GM12875 (cell line): ENCODE measurements around the gene RBM20.

ENCODE experiments used
- H3K4me3 ChIP-seq: one replicate; pipeline ENCODE4 v1.5.1; 2011; ENCODE audit warnings: low read depth, low read length, control low read depth
- TF ChIP-seq, protein P1 (sequence below): IDR thresholded peaks from 2 replicates; pipeline ENCODE4 v1.5.1; 2011; ENCODE audit warnings: low read depth, mild to moderate bottlenecking, control low read depth, inconsistent platforms, low read length, moderate library complexity, borderline replicate concordance; ENCODE audit not compliant: insufficient read depth

Gene RBM20

DNA sequence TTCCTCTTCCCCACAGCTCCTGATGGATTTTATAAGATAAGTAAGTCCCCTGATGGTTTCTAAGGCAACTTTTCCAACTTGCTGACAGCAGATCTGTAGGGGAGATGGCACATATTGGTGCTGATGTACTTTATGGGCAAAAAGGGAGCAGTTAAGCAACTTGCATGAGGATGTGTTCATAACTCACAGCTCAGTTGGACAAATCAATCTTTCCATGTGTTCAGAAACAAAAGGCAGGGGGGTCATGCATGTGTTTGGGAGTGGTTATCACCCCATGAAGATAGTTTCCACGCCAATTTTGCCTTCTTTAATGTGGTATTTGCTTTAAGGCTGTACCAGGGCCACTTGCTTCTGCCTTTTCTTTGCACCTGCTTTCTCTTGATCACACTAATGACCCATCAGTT lies 6.1 kb downstream of the RBM20 start:
- no peak overlapping the region for H3K4me3 ChIP-seq
- TF ChIP-seq, protein P1, sequence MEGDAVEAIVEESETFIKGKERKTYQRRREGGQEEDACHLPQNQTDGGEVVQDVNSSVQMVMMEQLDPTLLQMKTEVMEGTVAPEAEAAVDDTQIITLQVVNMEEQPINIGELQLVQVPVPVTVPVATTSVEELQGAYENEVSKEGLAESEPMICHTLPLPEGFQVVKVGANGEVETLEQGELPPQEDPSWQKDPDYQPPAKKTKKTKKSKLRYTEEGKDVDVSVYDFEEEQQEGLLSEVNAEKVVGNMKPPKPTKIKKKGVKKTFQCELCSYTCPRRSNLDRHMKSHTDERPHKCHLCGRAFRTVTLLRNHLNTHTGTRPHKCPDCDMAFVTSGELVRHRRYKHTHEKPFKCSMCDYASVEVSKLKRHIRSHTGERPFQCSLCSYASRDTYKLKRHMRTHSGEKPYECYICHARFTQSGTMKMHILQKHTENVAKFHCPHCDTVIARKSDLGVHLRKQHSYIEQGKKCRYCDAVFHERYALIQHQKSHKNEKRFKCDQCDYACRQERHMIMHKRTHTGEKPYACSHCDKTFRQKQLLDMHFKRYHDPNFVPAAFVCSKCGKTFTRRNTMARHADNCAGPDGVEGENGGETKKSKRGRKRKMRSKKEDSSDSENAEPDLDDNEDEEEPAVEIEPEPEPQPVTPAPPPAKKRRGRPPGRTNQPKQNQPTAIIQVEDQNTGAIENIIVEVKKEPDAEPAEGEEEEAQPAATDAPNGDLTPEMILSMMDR = no peak

DNA sequence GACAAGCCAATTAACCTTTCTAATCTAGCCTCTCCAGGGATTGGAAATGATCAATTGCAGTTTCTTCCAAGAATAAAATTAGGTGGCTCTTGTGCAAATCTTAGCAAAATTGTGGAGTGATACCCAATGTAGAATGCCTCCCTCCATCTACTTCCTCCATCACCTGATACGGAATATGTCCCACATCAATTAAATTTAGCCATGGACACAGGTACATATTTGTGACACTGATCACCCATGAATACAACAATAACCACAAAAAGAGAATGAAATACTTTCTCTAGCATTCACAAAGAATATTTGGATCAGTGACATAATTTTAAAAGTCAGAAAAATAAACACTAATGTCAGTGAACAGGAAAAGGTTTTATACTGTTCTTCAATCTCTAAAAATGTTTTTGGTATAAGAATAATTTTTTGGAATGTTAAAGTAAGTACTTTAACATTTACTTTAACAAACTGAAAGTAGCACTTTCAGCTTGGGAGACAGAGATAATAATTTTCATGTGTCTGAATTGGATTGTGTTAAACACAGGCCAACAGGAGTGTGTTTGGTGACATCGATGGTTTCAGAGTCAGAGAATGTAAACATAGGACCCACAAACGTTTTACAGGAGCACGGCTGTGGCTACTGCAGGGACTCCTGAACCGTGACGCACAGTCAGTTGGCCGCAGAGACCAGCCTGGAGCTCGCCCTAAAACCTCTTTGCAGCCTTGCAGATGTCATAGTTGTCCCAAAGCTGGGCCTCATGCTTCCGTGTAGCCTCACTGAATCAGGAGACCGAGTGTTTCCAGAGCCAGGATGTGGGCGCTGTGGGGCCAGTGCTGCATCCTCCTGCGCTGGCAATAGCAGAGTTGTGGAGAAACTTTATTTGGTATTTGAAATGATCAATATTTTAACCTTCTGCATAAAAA lies 7.2 kb downstream of the RBM20 start:
- no peak overlapping the region for H3K4me3 ChIP-seq

DNA sequence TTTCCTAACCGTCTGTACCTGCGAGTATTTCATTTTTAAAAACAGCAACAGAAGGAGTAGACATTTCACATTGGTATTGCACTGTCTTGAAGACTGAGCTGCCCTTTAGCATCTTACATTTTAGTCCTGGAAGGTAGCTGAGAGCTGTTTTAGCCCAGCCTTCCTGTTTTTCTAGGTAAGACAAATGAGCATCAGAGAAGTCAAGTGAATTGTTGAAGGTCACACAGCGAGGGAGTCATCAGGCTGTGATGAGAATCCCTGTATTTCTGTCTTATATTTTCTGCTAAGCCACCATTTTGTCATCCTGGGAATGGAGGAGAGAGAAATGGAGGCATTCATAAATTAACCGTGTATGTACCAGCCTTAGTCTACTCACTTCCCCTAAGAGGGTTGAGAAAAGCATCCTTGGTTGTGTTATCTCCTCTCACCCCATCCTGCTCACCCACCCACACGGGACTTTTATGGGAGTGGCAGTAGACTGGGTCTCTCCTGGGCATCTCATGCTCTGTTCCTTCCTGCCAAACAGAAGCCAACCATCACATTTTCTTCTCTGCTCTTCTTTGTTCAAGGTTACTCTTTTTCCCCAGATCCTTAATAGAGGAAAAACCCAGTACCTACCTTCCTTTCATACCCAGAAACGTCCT lies 8.5 kb downstream of the RBM20 start:
- TF ChIP-seq, protein P1 = no peak
- no peak overlapping the region for H3K4me3 ChIP-seq

More for the DNA sequence above, 7.2 kb downstream of the RBM20 start:
- TF ChIP-seq, protein P1 = no peak

DNA sequence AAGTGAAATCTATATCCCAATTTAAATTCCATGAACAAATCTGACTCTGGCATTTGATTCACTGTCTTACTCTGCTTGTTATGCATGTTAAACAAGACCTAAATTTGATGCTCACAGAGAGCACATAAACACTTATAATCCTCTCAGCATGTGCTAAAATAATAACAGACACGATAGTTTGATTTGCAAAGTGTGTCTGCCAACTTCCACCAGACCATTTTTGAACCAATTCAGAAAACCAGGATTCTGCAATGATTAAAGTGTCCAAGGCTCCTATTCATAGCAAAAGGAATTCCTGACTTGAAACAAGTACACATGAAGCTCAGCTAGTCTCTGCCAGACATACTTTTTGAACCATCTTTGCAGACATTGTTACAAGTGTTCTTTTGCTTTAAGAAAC lies 11.2 kb downstream of the RBM20 start:
- H3K4me3 ChIP-seq = no peak overlapping the region
- TF ChIP-seq, protein P1 = no peak

DNA sequence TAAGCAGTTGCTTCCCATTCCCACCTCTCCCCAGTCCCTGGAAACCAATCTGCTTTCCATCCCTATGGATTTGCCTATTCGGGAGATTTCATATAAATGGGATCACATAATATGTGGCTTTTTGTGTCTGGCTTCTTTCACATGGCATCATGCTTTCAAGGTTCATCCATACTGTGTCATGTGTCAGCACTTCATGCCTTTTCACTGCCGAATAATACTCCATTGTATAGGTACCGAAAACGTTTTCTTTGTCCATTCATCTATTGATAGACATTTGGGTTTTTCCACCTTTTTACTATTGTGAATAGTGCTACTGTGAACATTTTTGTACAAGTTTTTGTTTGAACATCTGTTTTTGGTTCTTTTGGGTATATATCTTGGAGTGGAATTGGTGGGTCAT lies 12.5 kb downstream of the RBM20 start:
- TF ChIP-seq, protein P1 = no peak
- H3K4me3 ChIP-seq = no peak overlapping the region

DNA sequence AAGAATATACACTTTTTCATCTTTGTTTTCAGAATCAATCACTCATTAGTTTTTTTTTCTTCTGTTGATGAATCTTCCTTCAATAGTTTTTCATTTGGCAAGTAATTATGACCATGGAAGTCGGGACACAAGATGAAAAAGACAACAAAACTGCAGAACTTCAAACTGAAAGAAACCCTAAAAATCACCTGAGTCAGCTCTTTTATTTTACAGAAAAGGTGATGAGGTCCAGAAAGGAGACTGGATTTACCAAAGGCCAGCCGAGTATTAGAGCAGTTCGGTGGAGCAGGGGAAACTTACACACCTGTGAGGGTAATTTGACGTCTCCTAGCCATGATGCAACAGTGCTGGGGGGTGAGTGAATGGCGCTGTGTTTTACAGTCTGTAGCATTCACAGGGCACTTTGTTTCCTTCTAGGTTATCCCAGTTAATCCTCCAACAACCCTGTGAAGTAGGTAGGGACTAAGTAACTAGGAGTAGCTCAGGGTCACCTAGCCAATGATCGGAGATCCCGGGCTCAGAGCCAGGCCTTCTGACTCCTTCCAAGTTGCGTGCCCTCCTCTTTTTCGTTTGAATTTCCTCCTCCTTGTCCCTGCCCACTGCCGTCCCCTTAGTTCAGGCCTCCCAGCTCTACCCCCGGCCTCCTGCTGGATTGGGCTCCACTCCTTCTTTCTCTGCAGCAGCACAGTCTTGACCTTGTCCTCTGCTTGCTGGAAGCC lies 14.0 kb downstream of the RBM20 start:
- TF ChIP-seq, protein P1 = no peak
- H3K4me3 ChIP-seq = no peak overlapping the region
